GM19438 (cell line): Measurements from ENCODE around the gene TSPAN11.

Experiments
- ATAC-seq: cut with Tn5 transposase; IDR thresholded peaks from one replicate; pipeline ENCODE4 v1.9.1; 2021; ENCODE audit warnings: low read depth; ENCODE audit not compliant: unreplicated experiment

The TSPAN11 gene

DNA sequence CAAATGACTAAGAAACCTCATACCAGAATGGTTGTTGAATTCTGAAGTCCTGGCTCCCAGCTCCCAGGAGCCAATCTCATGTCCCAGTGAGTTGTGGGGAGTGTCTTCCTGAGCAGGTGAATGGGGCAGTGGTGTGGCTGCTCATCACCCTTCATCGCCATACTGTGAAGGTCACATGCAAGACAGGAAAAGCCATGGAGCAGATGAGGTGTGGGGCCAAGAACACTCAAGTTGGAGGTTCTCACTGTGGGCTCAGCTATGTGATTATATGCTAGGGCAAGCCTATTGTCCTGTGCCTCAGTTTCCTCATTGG, 16.6 kb upstream of the TSPAN11 start:
- no peak for ATAC-seq

DNA sequence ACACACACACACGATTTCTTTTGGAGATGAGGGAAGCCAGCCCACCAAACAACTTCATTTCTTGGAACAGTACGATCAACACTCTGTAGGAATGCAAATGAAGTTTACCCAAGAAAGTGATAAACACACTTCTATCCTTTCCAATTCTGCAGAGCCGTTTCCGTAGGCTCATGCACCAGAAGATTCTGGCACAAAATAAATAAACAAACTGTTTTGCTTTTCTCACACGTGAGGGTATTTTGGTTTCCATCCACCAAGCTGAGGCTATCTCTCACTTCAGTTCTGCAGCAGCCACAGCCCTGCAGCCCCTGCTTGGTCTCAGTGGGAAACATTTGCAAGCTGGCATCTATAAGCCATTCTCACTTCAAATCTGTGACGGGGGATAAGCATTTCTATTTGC, 15.3 kb upstream of the TSPAN11 start:
- ATAC-seq: no peak

DNA sequence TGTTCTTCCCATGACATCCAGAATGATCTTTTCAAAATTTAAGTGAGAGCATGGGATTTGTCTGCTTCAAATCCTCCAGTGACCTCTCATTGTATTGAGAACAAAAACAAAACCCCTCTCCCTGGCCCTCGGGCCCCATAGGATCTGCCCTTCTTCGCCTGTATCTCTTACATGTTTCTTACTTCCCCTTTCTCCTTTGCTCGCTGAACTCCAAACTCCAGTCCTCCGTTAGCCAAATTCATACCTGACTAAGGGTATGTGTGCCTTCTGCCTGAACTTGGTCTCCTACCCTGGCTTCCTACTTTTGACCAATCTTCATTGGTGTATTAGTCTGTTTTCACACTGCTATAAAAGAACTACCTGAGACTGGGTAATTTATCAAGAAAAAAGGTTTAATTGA, 13.2 kb upstream of the TSPAN11 start:
- ATAC-seq: peak; percentile 77

DNA sequence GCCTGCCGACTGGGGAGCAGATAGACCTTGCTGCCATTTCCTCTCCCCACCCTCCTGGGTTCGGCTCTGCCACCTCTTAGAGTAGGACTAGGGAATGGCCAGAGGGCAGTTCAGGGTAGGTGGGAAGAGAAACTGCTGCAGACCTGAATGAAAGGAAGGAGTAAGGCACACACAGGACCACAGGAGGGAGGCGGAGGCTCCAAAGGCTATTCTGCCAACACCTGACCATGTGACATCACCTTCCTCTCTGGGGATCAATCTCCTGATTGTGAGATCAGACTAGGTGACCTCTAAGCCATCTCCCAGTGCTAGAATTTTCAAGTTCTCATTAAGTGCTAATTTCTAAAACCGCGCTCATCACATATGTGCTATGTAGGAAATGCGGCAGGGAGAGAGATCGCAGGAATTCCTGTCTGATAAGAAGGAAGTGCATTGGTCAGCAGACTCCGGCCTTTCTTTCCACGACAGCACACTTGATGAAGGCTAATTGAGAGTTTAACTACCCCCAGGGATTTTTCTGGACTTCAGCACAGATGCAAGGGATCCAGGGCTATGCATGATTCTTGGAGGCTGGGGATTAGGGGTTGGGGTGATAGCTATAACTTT, 11.5 kb upstream of the TSPAN11 start:
- ATAC-seq: no peak

DNA sequence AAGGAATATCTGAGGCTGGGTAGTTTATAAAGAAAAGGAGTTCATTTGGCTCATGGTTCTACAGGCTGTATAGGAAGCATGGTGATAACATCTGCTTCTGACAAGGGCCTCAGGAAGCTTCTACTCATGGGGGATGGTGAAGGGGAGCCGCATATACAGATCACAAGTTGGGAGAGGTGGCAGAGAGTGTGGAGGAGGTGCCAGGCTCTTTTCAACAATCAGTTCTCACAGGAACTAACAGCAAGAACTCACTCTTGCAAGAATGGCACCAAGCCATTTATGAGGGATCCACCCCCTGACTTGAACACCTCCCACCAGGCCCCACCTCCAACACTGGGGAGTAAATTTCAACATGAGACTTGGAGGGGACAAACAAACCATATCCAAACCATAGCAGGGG, 3.5 kb upstream of the TSPAN11 start:
- no peak for ATAC-seq

DNA sequence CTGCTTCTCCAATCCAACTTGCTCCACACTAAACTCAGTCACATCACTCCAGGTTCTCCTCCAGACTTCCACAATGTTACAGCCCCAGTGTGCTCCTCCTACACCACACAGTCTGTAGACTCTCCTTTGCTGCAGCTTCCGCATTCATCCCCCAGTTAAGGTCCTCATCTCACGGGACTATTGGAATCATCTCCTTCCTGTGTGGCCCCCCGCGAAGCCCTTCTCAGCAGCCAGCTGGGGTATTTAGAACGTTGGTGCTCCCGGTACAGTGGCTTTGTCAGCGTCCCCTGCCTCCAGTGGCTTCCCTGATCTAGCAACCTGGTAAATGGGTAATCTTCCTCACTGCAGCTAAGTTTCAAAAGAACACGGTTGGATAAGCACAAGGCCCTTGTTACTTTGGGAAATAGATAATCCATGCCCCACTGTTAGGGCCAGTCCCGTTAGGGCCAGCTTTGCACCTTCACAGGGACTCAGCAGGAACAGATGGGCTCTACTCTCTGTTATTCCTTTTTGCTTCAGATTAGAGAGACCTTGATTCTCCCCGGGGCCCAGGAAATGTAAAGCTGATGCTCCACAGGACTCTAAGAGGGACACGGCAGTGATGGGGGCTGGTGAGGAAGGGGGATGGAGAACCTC, 823 bp upstream of the TSPAN11 start:
- no peak for ATAC-seq

DNA sequence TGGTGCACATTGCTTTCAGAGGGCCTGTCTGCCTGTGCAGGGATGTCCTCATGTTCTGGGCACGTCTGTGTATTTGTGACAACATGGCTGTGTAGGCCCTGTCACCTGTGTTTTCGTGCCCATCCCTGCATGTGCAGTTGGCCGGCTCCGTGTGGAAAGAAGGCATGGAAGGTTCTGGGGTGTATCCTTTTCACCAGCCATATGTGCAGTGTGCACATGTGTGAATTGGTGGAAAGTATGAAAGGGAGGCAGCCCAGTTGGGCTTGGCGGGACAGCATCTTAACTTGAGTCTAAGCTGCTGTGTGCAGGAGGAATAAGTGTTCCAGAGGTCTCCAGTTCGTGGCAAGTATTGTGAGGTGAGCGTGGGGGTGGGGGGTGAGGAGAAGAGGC, 669 bp downstream of the TSPAN11 start:
- ATAC-seq: no peak

DNA sequence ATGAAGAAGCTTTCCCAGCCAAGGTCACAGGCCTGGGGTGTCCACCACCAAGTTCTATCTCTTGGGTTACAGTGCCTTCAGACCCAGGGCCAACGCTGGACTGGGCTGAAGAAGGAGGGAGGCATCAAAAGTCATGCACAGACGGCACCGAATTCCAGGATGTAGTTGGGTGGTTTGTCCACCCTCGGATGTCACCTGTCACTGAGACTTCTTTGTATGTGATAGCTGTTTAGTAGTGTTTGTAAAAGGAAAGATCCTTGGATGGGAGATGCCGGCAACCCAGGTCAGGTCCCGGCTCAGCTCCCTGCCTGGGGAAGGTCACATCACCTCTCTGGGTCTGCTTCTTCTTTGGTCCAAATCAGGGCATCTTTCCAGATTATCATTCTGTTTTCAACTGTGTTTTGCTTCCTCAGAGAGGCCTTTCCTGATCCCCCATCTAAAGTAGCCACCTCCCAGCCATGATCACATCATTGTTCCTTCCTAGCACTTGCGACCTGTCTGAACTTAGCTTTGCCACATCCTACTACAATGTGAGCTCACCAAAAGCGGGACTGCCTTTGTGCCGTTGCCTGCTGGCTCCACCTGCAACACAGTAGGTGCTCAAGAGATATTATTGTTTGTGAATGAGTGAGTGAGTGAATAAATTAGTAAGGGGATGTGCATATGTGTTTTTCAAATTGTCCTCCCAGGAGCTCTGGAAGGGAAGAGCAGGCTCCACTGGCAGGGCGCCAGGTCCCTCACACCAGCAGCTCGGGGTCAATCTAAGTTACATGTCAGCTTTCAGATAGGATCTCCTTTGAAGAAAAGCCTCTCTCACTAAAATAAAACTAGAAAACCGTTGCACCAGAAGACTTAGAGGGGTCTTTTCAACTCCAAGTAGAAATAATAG, 2.1 kb downstream of the TSPAN11 start:
- ATAC-seq: no peak

DNA sequence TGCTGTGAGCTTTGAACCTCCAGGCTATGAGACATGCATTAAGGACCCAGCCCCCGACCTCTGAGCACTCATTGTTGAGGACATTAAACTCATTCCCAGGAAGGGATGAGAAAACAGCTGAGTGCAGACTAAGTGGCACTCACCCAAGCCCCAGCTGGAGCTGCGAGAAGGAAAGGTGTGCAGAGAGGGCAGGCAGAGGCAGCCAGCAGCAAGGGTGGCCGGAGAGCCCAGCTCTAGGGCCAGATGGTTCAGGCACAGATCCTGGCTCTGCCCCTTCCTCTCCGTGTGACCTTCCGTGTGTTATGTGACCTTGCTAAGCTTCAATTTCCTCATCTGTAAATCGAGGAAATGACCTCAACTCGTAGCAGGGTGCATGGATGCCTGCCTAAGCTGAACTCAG, 3.7 kb downstream of the TSPAN11 start:
- ATAC-seq: no peak

DNA sequence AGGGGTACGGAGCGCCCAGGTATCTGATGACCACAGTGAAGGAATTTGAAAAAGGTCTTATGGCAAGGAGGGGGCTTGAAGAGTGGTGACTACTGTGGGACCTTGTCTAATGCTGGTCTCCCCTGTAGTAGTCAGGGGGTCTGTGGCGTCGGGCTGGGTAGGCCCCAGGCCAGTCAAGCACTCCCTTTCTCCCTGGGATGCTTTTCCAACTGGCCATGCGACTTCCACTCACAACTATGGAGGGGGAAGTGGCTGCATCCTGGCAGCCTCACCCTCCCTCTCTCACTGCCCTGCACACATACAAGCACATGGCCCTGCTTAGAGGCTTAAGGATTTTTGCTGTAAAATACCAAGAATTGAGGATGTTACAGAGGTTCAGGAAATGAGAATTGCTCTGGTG, 4.1 kb downstream of the TSPAN11 start:
- no peak for ATAC-seq

DNA sequence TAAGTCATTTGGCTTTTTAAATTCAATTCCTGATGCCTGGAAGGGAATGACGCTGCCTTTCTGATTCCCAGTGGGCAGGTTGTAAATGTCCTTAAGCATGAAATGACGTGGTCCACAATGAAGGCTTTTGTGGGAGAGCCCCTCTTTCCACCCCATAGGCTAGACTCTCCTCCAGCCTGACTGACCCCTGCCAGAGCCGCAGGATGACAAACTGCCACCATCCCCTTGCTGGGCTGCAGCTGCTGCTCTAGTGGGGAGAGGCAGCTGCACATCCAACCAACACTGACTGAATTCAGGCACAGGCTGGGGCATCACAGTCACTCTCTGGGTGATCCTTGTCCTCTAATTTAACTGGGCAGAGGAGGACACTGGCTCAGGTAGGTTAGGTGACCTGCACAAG, 6.3 kb downstream of the TSPAN11 start:
- ATAC-seq: no peak

DNA sequence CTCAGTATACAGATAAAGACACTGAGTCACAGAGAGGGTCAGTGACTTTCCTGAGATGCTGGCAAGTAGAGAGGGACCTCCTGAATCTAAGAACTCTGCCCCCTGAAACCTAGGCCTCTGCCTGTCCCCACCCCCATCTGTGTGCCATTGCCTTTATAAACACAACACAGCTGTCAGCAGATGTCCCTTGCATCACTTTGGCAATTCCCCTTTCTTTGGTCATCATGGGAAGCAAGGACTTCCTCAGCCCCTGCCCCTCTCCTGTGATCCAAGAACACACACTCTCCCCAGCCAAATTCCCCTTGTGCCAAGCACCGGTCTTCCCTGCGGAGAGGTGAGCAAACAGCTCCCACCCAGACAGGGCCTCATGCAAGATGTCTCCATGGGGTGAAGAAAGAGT, 8.3 kb downstream of the TSPAN11 start:
- no peak for ATAC-seq

DNA sequence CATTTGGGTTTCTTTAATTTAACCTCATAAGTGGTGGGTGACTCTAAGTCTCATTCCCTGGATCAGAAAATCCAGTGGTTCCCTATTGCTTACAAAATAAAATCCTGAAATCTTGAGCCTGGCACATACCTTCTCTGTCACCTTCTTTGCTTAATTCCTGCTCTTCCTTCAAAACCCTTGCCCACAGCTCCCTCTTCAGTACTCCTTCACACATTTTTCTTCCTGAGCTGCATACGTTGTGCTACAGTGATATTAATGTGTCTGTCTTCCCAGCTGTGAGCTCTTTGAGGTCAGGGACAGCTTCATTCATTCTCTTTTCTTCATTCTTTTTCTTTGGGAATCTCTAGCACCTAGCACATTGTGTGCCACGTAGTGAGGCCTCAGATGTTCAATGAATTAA, 9.5 kb downstream of the TSPAN11 start:
- no peak for ATAC-seq

DNA sequence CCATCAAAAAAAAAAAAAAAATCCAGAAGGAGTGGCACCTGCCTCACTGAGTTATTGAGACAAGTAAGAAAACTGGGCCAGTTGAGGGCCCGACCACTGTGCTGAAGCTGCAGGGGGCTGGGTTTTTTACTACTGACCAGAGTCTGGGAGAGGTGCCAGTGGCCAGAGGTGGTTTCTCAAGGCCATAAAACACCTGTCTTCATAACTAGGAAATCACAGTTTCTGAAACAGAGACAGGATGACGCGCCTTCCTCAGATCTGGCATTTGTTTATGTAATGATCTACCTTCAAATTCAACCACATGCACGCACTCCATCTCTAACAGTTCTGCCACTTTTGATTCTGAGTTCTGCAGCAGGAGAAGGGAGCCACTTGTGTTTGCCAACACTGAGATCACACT, 12.7 kb downstream of the TSPAN11 start:
- peak; percentile 87 for ATAC-seq

DNA sequence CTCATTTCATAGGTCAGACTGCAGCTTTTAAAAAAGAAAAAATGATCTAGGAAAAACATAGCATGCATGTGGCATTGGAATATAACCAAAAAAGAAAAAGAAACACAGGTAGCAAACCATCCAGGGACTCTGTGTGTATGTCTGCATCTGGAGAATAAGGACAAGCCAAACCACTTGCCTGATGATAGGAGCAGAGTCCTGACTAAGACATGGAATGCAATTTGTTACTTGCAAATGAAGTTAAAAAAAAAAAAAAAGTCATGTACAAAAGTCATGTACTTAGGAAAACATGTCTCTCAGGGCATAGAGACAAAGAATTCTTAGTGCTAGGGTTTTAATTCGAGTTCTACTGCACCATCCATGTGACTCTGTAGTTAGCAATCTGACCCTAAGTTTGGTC, 15.9 kb downstream of the TSPAN11 start:
- ATAC-seq: no peak

DNA sequence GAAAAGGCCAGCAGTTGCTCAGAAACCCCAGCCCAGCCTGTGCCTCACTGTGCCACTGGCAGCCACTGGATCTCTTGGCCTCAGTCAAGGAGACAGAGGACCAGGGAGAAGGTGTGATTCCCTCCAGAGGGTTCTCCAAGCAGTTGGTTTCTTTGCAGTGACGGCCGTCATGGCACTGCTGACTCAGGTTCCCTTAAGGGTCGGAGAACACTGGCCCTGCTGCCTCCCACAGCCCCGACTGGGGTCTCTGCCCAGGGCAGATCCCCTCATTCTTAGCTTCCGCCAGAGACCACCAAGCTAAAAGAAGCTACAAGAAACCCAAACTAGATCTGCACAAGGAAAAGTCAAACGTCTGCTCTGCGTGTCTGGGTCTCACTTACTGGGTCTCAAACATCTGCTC, 16.4 kb downstream of the TSPAN11 start:
- no peak for ATAC-seq

DNA sequence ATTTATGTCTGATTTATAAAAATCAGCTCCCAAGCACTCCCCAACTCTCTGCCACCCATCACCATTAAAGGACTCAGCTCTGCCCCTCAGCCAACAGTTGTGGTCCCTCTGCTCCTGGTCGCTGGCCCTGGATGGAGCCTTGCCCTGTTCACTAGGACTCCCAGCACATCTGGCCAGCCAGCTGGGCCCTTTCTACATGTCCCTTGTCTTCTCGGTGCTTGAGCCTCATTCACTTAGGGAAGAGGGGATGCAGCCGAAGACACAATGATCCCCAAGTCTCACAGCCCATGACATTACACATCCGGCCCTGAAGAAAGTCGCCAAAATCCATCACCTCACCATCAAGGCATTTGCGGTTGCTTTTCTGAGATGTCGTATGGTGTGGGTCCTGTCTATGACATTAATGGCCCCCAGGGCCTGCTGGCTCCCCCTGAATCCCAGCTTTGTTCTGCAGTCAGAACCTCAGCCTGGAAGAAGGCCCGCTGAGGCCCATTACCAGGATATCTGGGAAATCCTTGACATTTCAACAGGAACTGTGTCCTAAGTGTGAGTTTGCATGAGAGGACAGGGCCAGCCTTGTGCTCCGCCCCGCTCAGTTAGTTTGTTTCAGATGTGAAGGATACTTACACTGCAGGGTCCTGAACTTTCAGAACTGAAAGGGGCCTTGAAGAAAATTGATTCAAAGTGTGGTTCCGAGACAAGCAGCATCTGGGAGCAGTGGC, 19.1 kb downstream of the TSPAN11 start:
- no peak for ATAC-seq

DNA sequence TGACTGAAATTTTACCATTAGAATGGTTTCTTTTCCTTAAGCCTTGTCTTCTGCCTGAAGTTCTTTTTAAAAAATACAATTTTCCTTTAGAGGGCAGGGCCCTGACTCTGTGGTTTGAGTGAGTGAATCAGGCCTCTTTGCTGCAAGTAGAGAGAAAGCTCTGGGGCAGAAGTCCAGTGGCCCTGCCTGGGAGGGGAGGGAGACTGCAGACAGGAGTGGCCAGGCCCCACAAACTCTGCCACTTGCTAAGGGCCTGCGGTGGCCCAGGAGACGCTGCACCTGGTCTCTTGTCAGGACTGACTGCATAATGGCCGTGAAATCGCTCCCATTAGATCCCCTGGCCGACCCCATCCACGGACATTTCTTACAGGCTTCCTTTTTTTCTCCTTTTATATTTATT, 25.5 kb downstream of the TSPAN11 start:
- no peak for ATAC-seq

DNA sequence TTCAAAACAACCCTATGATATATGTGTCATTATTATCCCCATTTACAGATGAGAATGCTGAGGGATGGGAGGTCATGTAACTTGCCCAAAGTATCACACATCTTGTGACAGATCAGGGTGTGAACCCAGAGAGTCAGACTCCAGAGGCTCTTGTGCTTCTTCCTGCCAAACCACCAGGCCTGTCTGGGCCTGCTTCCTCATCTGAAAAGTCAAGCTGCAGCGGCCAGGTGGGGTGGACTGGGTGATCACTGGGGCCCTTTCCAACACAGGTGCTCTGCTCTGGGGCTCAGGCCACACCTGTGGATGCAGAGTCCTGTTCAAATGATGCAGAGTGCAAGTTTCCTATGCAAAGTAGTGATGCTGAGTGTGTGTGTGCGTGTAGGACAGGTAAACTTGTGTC, 26.7 kb downstream of the TSPAN11 start:
- ATAC-seq: no peak

DNA sequence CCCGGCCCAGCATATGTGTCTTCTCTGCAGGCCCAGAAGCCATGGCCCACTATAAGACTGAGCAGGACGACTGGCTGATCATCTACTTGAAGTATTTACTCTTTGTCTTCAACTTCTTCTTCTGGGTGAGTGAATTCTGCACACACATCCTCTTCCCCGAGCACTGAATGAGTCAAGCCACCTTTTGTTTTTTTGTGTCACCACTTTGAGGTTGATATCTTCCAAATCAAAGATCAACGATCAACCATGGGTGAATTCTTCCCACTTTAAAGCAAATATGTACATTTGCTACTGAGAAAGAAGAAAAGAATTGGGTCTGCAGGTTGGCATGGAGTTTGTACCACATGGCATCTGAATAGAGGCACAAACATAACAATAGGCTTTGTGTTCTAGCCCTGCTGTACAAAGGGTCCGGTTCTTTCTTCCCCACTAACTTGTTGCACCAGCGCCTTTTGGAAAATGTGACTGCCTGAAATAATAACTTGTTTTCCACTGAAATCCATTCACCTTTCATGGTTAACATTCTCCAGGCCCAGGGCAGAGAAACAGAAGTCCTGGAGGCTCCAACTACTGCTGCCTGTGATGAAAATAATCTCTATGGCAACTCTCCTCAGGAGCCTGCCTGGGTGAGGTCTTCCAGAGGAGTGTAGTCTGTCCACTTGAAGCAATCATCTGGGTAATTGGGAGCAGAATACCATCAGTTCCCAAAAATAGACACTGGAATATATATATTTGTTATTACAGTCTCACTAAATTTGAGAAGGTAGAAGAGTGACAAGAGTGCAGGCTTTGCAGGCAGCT, 27.6 kb downstream of the TSPAN11 start:
- ATAC-seq: no peak

DNA sequence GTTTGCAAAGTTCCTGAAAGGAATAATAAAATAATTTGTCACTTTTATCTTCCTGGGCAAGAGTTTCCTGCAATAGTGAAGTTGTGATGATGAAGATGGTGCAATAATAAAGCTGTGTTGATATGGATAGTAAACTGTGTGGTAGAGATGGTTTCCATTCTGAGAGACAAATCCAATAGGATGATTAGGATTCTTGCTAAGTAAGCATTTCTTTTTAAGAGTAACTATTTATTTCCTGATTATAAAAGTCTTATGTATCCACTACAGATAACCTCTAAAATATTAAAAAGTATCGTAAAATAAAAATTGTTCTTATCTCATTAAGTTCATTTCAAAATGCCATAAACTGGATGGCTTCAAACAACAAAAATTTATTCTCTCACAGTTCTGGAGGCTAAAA, 28.7 kb downstream of the TSPAN11 start:
- ATAC-seq: no peak
